GM23338 (cell line): Measurements from ENCODE around the gene EPB41L4A. TPM values are rescaled to one million over a fixed set of nuclear protein-coding genes. Genes with fewer than 3 reads are reported as not detected.

Source experiments
- ATAC-seq: fragments of 200-7000 bp; cut with Tn5 transposase; 3 replicates; pipeline ENCODE4 v1.9.1; 2020
- DNase-seq: peaks from one replicate; pipeline ENCODE4 v3.0.0-alpha.2; 2015; ENCODE audit warnings: low spot score
- H2AFZ ChIP-seq: fragments of 200-600 bp; sonication (generic); 2 replicates; pipeline ENCODE4 v1.8.0; 2016; ENCODE audit warnings: antibody characterized with exemption, mild to moderate bottlenecking, moderate library complexity
- H3F3A ChIP-seq: fragments of 200-600 bp; sonication (generic); replicated peaks from 2 replicates; pipeline ENCODE4 v1.8.0; 2017; ENCODE audit warnings: antibody characterized with exemption, mixed run types, low read depth
- H3K27ac ChIP-seq: fragments of 200-600 bp; sonication (generic); 2 replicates; pipeline ENCODE4 v1.6.1; 2016; ENCODE audit warnings: low read depth
- H3K27me3 ChIP-seq: fragments of 200-600 bp; sonication (generic); 2 replicates; pipeline ENCODE4 v1.8.0; 2016; ENCODE audit warnings: mild to moderate bottlenecking, mixed run types, moderate library complexity; ENCODE audit not compliant: insufficient read depth
- H3K36me3 ChIP-seq: fragments of 200-600 bp; sonication (generic); 2 replicates; pipeline ENCODE4 v1.8.0; 2016; ENCODE audit warnings: mild to moderate bottlenecking; ENCODE audit not compliant: insufficient read depth
- H3K4me1 ChIP-seq: fragments of 200-600 bp; sonication (generic); 2 replicates; pipeline ENCODE4 v1.8.0; 2016; ENCODE audit warnings: mild to moderate bottlenecking, moderate library complexity; ENCODE audit not compliant: insufficient read depth
- H3K4me2 ChIP-seq: fragments of 200-600 bp; sonication (generic); 2 replicates; pipeline ENCODE4 v1.7.1; 2017; ENCODE audit warnings: mixed run types
- H3K4me3 ChIP-seq: fragments of 200-600 bp; sonication (generic); 2 replicates; pipeline ENCODE4 v1.6.1; 2016; ENCODE audit warnings: mixed run types
- H3K79me2 ChIP-seq: fragments of 200-600 bp; sonication (generic); replicated peaks from 2 replicates; pipeline ENCODE4 v1.8.0; 2017; ENCODE audit warnings: mild to moderate bottlenecking; ENCODE audit not compliant: insufficient read depth
- H3K9me2 ChIP-seq: fragments of 200-600 bp; sonication (generic); 2 replicates; pipeline ENCODE4 v1.8.0; 2017; ENCODE audit not compliant: insufficient read depth
- H4K20me1 ChIP-seq: fragments of 200-600 bp; sonication (generic); replicated peaks from 2 replicates; pipeline ENCODE4 v1.8.0; 2017; ENCODE audit warnings: mild to moderate bottlenecking; ENCODE audit not compliant: insufficient read depth
- H3K27ac Mint-ChIP-seq: 2 replicates; pipeline ENCODE4 v1.8.0; 2020; ENCODE audit warnings: inconsistent platforms, mild to moderate bottlenecking, moderate library complexity, mixed read lengths
- H3K27me3 Mint-ChIP-seq: 3 replicates; pipeline ENCODE4 v1.8.0; 2022; ENCODE audit warnings: low read depth, mild to moderate bottlenecking, moderate library complexity, mixed read lengths, inconsistent platforms; ENCODE audit not compliant: insufficient read depth, poor library complexity
- H3K36me3 Mint-ChIP-seq: 3 replicates; pipeline ENCODE4 v1.8.0; 2021; ENCODE audit warnings: low read depth, mild to moderate bottlenecking, inconsistent platforms, moderate library complexity, mixed read lengths
- H3K4me1 Mint-ChIP-seq: 3 replicates; pipeline ENCODE4 v1.8.0; 2020; ENCODE audit warnings: mild to moderate bottlenecking, inconsistent platforms, mixed read lengths
- H3K4me3 Mint-ChIP-seq: 3 replicates; pipeline ENCODE4 v1.8.0; 2021; ENCODE audit warnings: moderate library complexity, mild to moderate bottlenecking, inconsistent platforms, mixed read lengths
- H3K9me3 Mint-ChIP-seq: 3 replicates; pipeline ENCODE4 v1.8.0; 2020; ENCODE audit warnings: moderate library complexity, mild to moderate bottlenecking, inconsistent platforms, mixed read lengths
- CREB1 ChIP-seq: fragments of 250-450 bp; sonication (Bioruptor Pico); IDR thresholded peaks from 2 replicates; pipeline ENCODE4 v1.5.0; 2020; ENCODE audit warnings: low read depth, mild to moderate bottlenecking, moderate library complexity
- ETS1 ChIP-seq: IDR thresholded peaks from 2 replicates; pipeline ENCODE4 v1.6.1; 2016; ENCODE audit warnings: antibody characterized with exemption
- EZH2 ChIP-seq: fragments of 200-600 bp; sonication (generic); IDR thresholded peaks from one replicate; pipeline ENCODE4 v1.8.0; 2017; ENCODE audit warnings: antibody characterized with exemption, mild to moderate bottlenecking, low read depth; ENCODE audit not compliant: unreplicated experiment
- EZH2phosphoT487 ChIP-seq: fragments of 200-600 bp; sonication (generic); IDR thresholded peaks from one replicate; pipeline ENCODE4 v1.8.1; 2018; ENCODE audit warnings: antibody characterized with exemption; ENCODE audit not compliant: unreplicated experiment
- JUNB ChIP-seq: IDR thresholded peaks from one replicate; pipeline ENCODE4 v1.6.1; 2016; ENCODE audit warnings: antibody characterized with exemption; ENCODE audit not compliant: unreplicated experiment
- NANOG ChIP-seq: IDR thresholded peaks from 2 replicates; pipeline ENCODE4 v1.6.1; 2016; ENCODE audit warnings: antibody characterized with exemption, borderline replicate concordance
- POLR2AphosphoS5 ChIP-seq: IDR thresholded peaks from 2 replicates; pipeline ENCODE4 v1.6.1; 2016; ENCODE audit warnings: antibody characterized with exemption, low read depth
- REST ChIP-seq: IDR thresholded peaks from one replicate; pipeline ENCODE4 v1.6.1; 2018; ENCODE audit warnings: antibody characterized with exemption; ENCODE audit not compliant: unreplicated experiment
- STAT1 ChIP-seq: IDR thresholded peaks from one replicate; pipeline ENCODE4 v1.6.1; 2016; ENCODE audit warnings: antibody characterized with exemption; ENCODE audit not compliant: unreplicated experiment
- ZNF114 ChIP-seq: fragments of 250-450 bp; sonication (Bioruptor Pico); IDR thresholded peaks from 2 replicates; pipeline ENCODE4 v1.5.0; 2020; ENCODE audit warnings: mild to moderate bottlenecking, moderate library complexity
- ZNF331 ChIP-seq: fragments of 250-450 bp; sonication (Bioruptor Pico); IDR thresholded peaks from 2 replicates; pipeline ENCODE4 v1.5.0; 2020; ENCODE audit warnings: low read depth, mild to moderate bottlenecking, moderate library complexity
- polyA plus RNA-seq: library from polyadenylated mRNA; unstranded; fragments of >200 nt; fragmentation: Nextera tagmentation; extraction: Ambion mirVana; gene quantifications from 2 replicates; pipeline ENCODE4 v1.2.1, GENCODE V29; 2016
- total RNA-seq: library from RNA; depleted of rRNA; stranded (reverse); fragments of >200 nt; shearing (Covaris generic); gene quantifications from 2 replicates; pipeline ENCODE4 v1.2.3, GENCODE V29; 2014
- TF ChIP-seq, protein P1 (sequence below), 2 experiments: fragments of 200-600 bp in 1 of 2; sonication (generic) in 1 of 2; conservative IDR thresholded peaks; 2 replicates each; pipeline versions ENCODE4 v1.5.1 to v1.6.1; 2016 to 2017; ENCODE audit warnings: antibody characterized with exemption in 2 of 2, low read depth in 2 of 2, mild to moderate bottlenecking in 2 of 2, moderate library complexity in 1 of 2

EPB41L4A gene
- total and polyA plus RNA-seq, 2 experiments from 2014 or later, result 5.7 to 6.0 TPM

DNA sequence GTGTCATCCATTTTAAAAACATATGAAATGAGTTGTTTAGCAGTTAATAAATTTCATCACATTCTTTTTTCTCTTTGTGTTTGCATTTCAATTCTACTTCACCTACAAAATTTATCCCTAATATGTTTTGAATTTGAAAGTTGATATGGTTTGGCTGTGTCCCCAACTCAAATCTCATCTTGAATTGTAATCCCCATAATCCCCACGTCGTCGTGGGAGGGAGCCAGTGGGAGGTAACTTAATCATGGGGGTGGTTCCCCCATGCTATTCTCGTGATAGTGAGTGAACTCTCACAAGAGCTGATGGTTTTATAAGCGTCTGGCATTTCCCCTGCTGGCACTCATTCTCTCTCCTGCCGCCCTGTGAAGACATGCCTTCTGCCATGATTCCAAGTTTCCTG lies 200.1 kb downstream of the EPB41L4A start (continued):
- TF ChIP-seq, protein P1, sequence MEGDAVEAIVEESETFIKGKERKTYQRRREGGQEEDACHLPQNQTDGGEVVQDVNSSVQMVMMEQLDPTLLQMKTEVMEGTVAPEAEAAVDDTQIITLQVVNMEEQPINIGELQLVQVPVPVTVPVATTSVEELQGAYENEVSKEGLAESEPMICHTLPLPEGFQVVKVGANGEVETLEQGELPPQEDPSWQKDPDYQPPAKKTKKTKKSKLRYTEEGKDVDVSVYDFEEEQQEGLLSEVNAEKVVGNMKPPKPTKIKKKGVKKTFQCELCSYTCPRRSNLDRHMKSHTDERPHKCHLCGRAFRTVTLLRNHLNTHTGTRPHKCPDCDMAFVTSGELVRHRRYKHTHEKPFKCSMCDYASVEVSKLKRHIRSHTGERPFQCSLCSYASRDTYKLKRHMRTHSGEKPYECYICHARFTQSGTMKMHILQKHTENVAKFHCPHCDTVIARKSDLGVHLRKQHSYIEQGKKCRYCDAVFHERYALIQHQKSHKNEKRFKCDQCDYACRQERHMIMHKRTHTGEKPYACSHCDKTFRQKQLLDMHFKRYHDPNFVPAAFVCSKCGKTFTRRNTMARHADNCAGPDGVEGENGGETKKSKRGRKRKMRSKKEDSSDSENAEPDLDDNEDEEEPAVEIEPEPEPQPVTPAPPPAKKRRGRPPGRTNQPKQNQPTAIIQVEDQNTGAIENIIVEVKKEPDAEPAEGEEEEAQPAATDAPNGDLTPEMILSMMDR (conservative IDR thresholded peaks at IDR 0.05; ENCODE audit: low read depth in 2 of 2), result no peak
- TF ChIP-seq ZNF331 (CRISPR knock-in tag) (no peak), JUNB (no peak), REST (no peak), EZH2phosphoT487 (no peak), EZH2 (no peak)

GRCh38 chr5:112217843-112218579 lies 201.1 kb downstream of the EPB41L4A start:
- Mint-ChIP-seq H3K9me3 (no peaks in the 10 kb centered on the region), H3K36me3 (no peaks in the 10 kb centered on the region), H3K4me1 (peaks cover 10% of the 10 kb centered on the region; the same call in 2 of the 3 replicates), H3K27ac (no peak overlapping the region), H3K27me3 (peaks cover 2% of the 10 kb centered on the region), H3K4me3 (no peak overlapping the region)
- ATAC-seq, result no peak
- Histone ChIP-seq H3K4me2 (no peak overlapping the region; the same call in 1 of the 2 replicates), H3K4me3 (no peak overlapping the region), H3K4me1 (0 out of 2 replicates have a peak, but pooled peaks cover 6% of the 10 kb centered on the region), H3K36me3 (no peaks in the 10 kb centered on the region), H2AFZ (no peak overlapping the region), H3K79me2 (no peaks in the 10 kb centered on the region), H3F3A (no peaks in the 10 kb centered on the region), H3K9me2 (no peaks in the 10 kb centered on the region; the same call in 1 of the 2 replicates), H4K20me1 (no peaks in the 10 kb centered on the region), H3K27ac (no peak overlapping the region), H3K27me3 (no peaks in the 10 kb centered on the region)
- DNase-seq, result no peak
- TF ChIP-seq ZNF114, result no peak
- TF ChIP-seq, protein P1 (conservative IDR thresholded peaks at IDR 0.05; ENCODE audit: low read depth in 2 of 2), result no peak
- no peak for TF ChIP-seq EZH2
- TF ChIP-seq ZNF331 (CRISPR knock-in tag), result no peak
- TF ChIP-seq JUNB, result no peak
- no peak for TF ChIP-seq ETS1
- no peak for TF ChIP-seq POLR2AphosphoS5
- no peak for TF ChIP-seq NANOG
- no peak for TF ChIP-seq CREB1 (CRISPR knock-in tag)
- no peak for TF ChIP-seq STAT1
- no peak for TF ChIP-seq REST
- TF ChIP-seq EZH2phosphoT487, result no peak
